ENCODE results near the gene DSCAML1. TPM values are rescaled to one million over a fixed set of nuclear protein-coding genes. Genes with fewer than 3 reads are reported as not detected.

The DSCAML1 gene
- total and polyA plus RNA-seq, 2 of the 8 experiments (the other 6 are each of a cell fraction or from before 2014, with no cell fraction given), result 0.19 to 0.24 TPM

DNA sequence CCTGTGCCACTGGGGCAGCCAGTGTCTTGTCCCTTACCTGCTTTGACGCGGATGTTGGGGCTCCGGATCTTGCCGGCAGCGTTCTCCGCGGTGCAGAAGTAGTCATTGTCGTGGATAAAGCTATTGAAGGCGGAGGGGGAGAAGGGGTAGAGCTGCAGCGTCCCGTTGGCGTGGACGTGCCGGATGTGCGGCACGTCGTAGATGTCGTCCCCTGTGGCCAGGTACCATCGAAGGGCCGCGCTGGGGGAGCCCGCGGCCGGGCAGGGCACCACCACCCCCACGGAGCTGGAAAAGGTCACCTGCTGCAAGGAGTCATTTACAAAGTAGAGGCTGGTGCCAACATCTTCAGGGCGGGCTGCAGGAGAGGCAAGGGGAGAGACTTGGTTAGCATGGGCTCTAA, 16.6 kb downstream of the DSCAML1 start (continued):
- TF ChIP-seq CHD2 (IDR thresholded peaks at IDR 0.05; ENCODE audit: low read length), result no peak
- TF ChIP-seq KDM5A (IDR thresholded peaks at IDR 0.05; ENCODE audit: low read length), result no peak

All from H1 (cell line).